Measurements from ENCODE around the gene PCBD1.

- TF ChIP-seq, protein P1, sequence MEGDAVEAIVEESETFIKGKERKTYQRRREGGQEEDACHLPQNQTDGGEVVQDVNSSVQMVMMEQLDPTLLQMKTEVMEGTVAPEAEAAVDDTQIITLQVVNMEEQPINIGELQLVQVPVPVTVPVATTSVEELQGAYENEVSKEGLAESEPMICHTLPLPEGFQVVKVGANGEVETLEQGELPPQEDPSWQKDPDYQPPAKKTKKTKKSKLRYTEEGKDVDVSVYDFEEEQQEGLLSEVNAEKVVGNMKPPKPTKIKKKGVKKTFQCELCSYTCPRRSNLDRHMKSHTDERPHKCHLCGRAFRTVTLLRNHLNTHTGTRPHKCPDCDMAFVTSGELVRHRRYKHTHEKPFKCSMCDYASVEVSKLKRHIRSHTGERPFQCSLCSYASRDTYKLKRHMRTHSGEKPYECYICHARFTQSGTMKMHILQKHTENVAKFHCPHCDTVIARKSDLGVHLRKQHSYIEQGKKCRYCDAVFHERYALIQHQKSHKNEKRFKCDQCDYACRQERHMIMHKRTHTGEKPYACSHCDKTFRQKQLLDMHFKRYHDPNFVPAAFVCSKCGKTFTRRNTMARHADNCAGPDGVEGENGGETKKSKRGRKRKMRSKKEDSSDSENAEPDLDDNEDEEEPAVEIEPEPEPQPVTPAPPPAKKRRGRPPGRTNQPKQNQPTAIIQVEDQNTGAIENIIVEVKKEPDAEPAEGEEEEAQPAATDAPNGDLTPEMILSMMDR (IDR thresholded peaks at IDR 0.05), result no peak
- no peak for TF ChIP-seq EZH2 (IDR thresholded peaks at IDR 0.05; ENCODE audit: borderline replicate concordance, insufficient read depth, low read depth, low read length, poor library complexity, severe bottlenecking)
These were observed 39.8 kb upstream of the PCBD1 start for GRCh38 chr10:70928140-70928539.
